K562 (cell line): ENCODE data around the gene PLEKHN1. TPM values are rescaled to one million over a fixed set of nuclear protein-coding genes. Genes with fewer than 3 reads are reported as not detected.

ENCODE experiments used
- ATAC-seq: fragments of 200-7000 bp; cut with Tn5 transposase; 3 replicates; pipeline ENCODE4 v1.9.1; 2020; ENCODE audit warnings: moderate library complexity
- BruUV-seq: library from RNA; stranded (reverse); fragments of 400-500 nt; replicated peaks from 2 replicates; lab custom pipeline; 2021; lab: Mats Ljungman, UMichigan
- CTCF ChIA-PET: fragments of 300-600 bp; formaldehyde crosslinking; extraction: SDS; loops from one replicate; lab custom pipeline; 2021; ENCODE audit warnings: low intra/inter-chr PET ratio; lab: Yijun Ruan, JAX
- POLR2A ChIA-PET: fragments of 300-600, 350-650 bp; sonication (Branson Sonifier 250); formaldehyde crosslinking; extraction: SDS; loops from one replicate; lab custom pipeline; 2021; ENCODE audit warnings: antibody characterized with exemption, inconsistent platforms; lab: Yijun Ruan, JAX
- DNase-seq, 4 experiments: peaks; one replicate each; pipeline versions ENCODE4 v3.0.0 to v3.0.0-alpha.2; 2011 to 2018; ENCODE audit warnings: low spot score in 3 of 4, mixed read lengths in 3 of 4; ENCODE audit errors: extremely low read depth in 1 of 4
- FAIRE-seq: peaks from 2 replicates; lab custom pipeline; 2011; peaks lifted over from hg19 to GRCh38; lab: Jason Lieb, UNC
- H2AFZ ChIP-seq: 2 replicates; pipeline ENCODE4 v1.6.0; 2011; ENCODE audit warnings: low read depth, low read length, control low read depth, inconsistent platforms
- H3K27ac ChIP-seq: fragments of 200-600 bp; 3 replicates; pipeline ENCODE4 v1.8.0; 2011; ENCODE audit warnings: low read depth, mild to moderate bottlenecking, control low read depth, inconsistent platforms, low read length, moderate library complexity, mixed read lengths; ENCODE audit errors: extremely low read depth
- H3K27me3 ChIP-seq, 2 experiments: fragments of 300-600 bp in 1 of 2; 2 replicates in 1 of 2; 3 replicates in 1 of 2; pipeline versions ENCODE4 v1.6.0 to v1.8.0; 2011; ENCODE audit warnings: inconsistent platforms in 2 of 2, low read length in 2 of 2, mild to moderate bottlenecking in 1 of 2, mixed read lengths in 1 of 2, moderate library complexity in 1 of 2; ENCODE audit not compliant: control insufficient read depth in 2 of 2, insufficient read depth in 2 of 2
- H3K36me3 ChIP-seq: fragments of 300-600 bp; 3 replicates; pipeline ENCODE4 v1.8.0; 2011; ENCODE audit warnings: mild to moderate bottlenecking, low read length, inconsistent platforms; ENCODE audit not compliant: control insufficient read depth, insufficient read depth
- H3K4me1 ChIP-seq, 2 experiments: fragments of 200-600 bp in 1 of 2; replicated peaks in 1 of 2; 2 replicates in 1 of 2; 3 replicates in 1 of 2; pipeline versions ENCODE4 v1.5.1 to v1.8.0; 2011; ENCODE audit warnings: inconsistent platforms in 2 of 2, low read length in 2 of 2, mild to moderate bottlenecking in 1 of 2, mixed read lengths in 1 of 2, moderate library complexity in 1 of 2; ENCODE audit not compliant: control insufficient read depth in 2 of 2, insufficient read depth in 2 of 2
- H3K4me2 ChIP-seq: 2 replicates; pipeline ENCODE4 v1.6.1; 2011; ENCODE audit warnings: low read length, control low read depth, inconsistent platforms, mixed read lengths; ENCODE audit not compliant: insufficient read depth
- H3K4me3 ChIP-seq: fragments of 200-600 bp; sonication (generic), shearing (Covaris generic); 2 replicates; pipeline ENCODE4 v1.5.1; 2016; ENCODE audit warnings: control low read depth, inconsistent platforms
- H3K79me2 ChIP-seq: fragments of 200-600 bp; 3 replicates; pipeline ENCODE4 v1.8.0; 2011; ENCODE audit warnings: low read length, inconsistent platforms; ENCODE audit not compliant: control insufficient read depth, insufficient read depth
- H3K9ac ChIP-seq, 2 experiments: 2 replicates each; pipeline versions ENCODE4 v1.6.0 to v1.6.1; 2011; ENCODE audit warnings: low read depth in 2 of 2, low read length in 2 of 2, control low read depth in 1 of 2, inconsistent platforms in 1 of 2, mild to moderate bottlenecking in 1 of 2, mixed read lengths in 1 of 2; ENCODE audit not compliant: insufficient read depth in 1 of 2
- H3K9me1 ChIP-seq: one replicate; pipeline ENCODE4 v1.6.0; 2011; ENCODE audit warnings: inconsistent platforms, mild to moderate bottlenecking, low read length, moderate library complexity; ENCODE audit not compliant: control insufficient read depth, insufficient read depth
- H3K9me3 ChIP-seq: replicated peaks from 2 replicates; pipeline ENCODE4 v1.5.1; 2011; ENCODE audit warnings: low read depth, low read length, inconsistent platforms; ENCODE audit not compliant: control insufficient read depth, insufficient read depth
- H4K20me1 ChIP-seq: replicated peaks from 2 replicates; pipeline ENCODE4 v1.6.1; 2011; ENCODE audit warnings: low read length, inconsistent platforms, mixed read lengths; ENCODE audit not compliant: control insufficient read depth, insufficient read depth
- BACH1 ChIP-seq: fragments of 200-800 bp; sonication (Bioruptor generic); IDR thresholded peaks from 2 replicates; pipeline ENCODE4 v1.6.1; 2016; ENCODE audit warnings: missing genetic modification characterization, missing compliant biosample characterization
- BDP1 ChIP-seq: IDR thresholded peaks from 3 replicates; pipeline ENCODE4 v1.6.1; 2011; ENCODE audit not compliant: insufficient read length, insufficient read depth
- SMAD2 ChIP-seq: fragments of 150-350 bp; IDR thresholded peaks from 2 replicates; pipeline ENCODE4 v1.6.1; 2014; ENCODE audit warnings: low read depth, mild to moderate bottlenecking, low read length
- U2AF2 ChIP-seq: fragments of 200-400 bp; formaldehyde crosslinking; optimal IDR thresholded peaks from 2 replicates; pipeline ENCODE3; 2017; ENCODE audit warnings: low read depth, mild to moderate bottlenecking, low read length
- ZBTB7A ChIP-seq: IDR thresholded peaks from 2 replicates; pipeline ENCODE4 v1.6.1; 2011; ENCODE audit warnings: low read depth, mild to moderate bottlenecking, low read length, moderate library complexity, borderline replicate concordance; ENCODE audit not compliant: control insufficient read depth
- ZC3H11A ChIP-seq: IDR thresholded peaks from 2 replicates; pipeline ENCODE4 v1.6.1; 2012; ENCODE audit warnings: low read depth, low read length, improper control_type of control experiment
- ZC3H4 ChIP-seq: sonication (generic); formaldehyde crosslinking; IDR thresholded peaks from 2 replicates; pipeline ENCODE4 v1.9.0; 2021; ENCODE audit warnings: missing genetic modification reagents, borderline replicate concordance
- ZNF766 ChIP-seq: fragments of 200-800 bp; sonication (Bioruptor generic); conservative IDR thresholded peaks from 2 replicates; pipeline ENCODE4 v1.6.1; 2016; ENCODE audit warnings: missing genetic modification characterization, missing compliant biosample characterization
- WGBS: fragments of 100-300 bp; shearing (Covaris generic); methylation state at CpG from one replicate; pipeline ENCODE4 v1.1.6; 2016; ENCODE audit warnings: low coverage, mixed read lengths; ENCODE audit not compliant: insufficient coverage; ENCODE audit errors: missing lambda C conversion rate; 5-methylcytosine and 5-hydroxymethylcytosine counted together
- in situ Hi-C: fragments of 300-500 bp; cut with MboI; formaldehyde crosslinking; loops from 4 replicates; pipeline ENCODE4 v1.15.0; 2018; ENCODE audit warnings: inconsistent platforms, mixed read lengths
- intact Hi-C: fragments of 100-400 bp; cut with micrococcal nuclease; formaldehyde crosslinking; loops from 2 replicates; pipeline ENCODE4 v1.14.2; 2022
- polyA plus RNA-seq, 8 experiments: library from polyadenylated mRNA; depleted of rRNA in 4 of 8; stranded (reverse) in 5 of 8; unstranded in 3 of 8; fragments of >200 nt; fragmentation: Nextera tagmentation in 2 of 8; fragmentation: Illumina TruSeq in 1 of 8; extraction: Ambion mirVana in 2 of 8; extraction: Trizol in 1 of 8; gene quantifications; 2 replicates each; pipeline versions ENCODE4 v1.2.1 to v1.2.3, GENCODE V29; 2011 to 2014; ENCODE audit warnings: inconsistent platforms in 1 of 8, missing spikeins in 1 of 8
- total RNA-seq, 7 experiments: library from RNA; depleted of rRNA in 6 of 7; stranded (reverse); fragments of >200 nt in 6 of 7; fragmentation: Illumina TruSeq in 2 of 7; extraction: Trizol in 2 of 7; gene quantifications; 2 replicates each; pipeline versions ENCODE4 v1.2.1 to v1.2.3, GENCODE V29; 2011 to 2021; ENCODE audit warnings: low replicate concordance in 1 of 7

PLEKHN1 gene
- total and polyA plus RNA-seq, 9 of the 15 experiments (the other 6 are each of a cell fraction or from before 2014, with no cell fraction given), result 0.07 to 1.5 (median 0.13) TPM; not detected in 2

DNA sequence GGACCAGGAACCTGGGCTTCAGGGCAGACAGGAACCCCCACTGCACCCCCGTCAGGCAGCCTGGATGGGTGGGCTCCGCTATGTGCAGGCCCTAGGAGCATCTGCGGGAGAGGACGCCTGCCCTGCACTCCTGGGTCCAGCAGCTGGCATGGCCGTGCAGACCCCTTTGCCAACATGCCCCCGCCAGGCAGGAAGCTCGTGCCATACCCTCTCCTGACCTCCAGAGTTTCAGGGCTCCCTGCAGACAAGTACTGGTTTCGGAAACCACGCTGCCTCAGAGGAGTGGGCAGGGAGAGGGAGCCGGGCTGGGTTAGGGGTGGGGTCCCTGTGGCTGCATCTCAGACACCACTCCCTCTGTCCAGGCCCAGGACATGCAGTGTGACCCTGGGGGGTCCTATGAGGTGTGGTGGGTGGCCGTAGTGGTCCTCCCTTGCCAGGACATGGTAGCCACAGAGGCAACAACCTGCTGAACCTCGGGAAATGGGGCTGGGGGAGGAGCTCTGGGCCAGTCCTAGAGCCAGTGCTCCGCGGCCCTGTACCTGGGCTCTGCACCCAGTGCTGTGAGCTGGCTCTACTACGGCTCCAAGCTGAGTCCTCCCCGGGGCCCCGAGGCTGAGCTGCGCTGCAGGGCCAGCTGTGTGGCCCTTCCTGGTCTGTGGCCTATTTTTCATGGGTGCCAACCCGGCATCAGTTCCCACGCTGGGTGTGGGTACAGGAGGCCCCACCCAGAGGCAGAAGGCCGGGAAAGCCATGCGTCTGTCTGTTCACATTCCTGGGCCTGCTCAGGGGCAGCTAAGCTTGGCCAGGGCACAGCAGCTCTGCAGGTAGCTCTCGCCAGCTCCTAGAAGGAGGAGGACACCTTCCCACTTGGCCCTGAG lies 1.4 kb downstream of the PLEKHN1 start:
- H3K4me2 ChIP-seq, result peak overlapping the region; percentile 94; the same call in 1 of the 2 replicates
- DNase-seq (no peak), ATAC-seq (no peak), FAIRE-seq (no peak)
- 75% methylated on average over 19 of the region's 23 CpGs for WGBS
- no peaks in the 10 kb centered on the region for H4K20me1 ChIP-seq
- POLR2A ChIA-PET, result interaction anchor here (0.6 to 1.8 kb wide), 9 partner anchors 8 to 38 kb away, joined by 3 to 10 read pairs (median 3); no protein-coding TSS in a partner anchor
- CTCF ChIA-PET, result no interaction called here
- H3K27ac ChIP-seq, result no peak overlapping the region
- H3K9me1 ChIP-seq, result no peaks in the 10 kb centered on the region
- in situ Hi-C loops, result no loop called here
- peak overlapping the region; percentile 98; the same call in 1 of the 2 replicates for H2AFZ ChIP-seq
- H3K36me3 ChIP-seq, result peaks cover 28% of the 10 kb centered on the region; the same call in 2 of the 3 replicates
- TF ChIP-seq U2AF2, result no peak
- TF ChIP-seq ZC3H4 (CRISPR knock-in tag), result no peak
- TF ChIP-seq ZNF766 (CRISPR knock-in tag), result no peak
- no peak for TF ChIP-seq ZBTB7A
- no peak for TF ChIP-seq BACH1 (tag)
- TF ChIP-seq SMAD2, result no peak
- no peak for TF ChIP-seq BDP1
- no peak for TF ChIP-seq ZC3H11A
- H3K4me1 ChIP-seq, result peaks cover 14 to 70% of the 10 kb centered on the region in 2 experiments; a peak in 4 of 5 replicates
- BruUV-seq, result no TSS peak
- no peaks in the 10 kb centered on the region for H3K79me2 ChIP-seq
- H3K4me3 ChIP-seq, result no peak overlapping the region; the same call in 1 of the 2 replicates
- H3K9ac ChIP-seq, result peak overlapping the region; percentile 29 to 64; a peak in 3 of 4 replicates
- peaks cover 0 to 10% of the 10 kb centered on the region in 2 experiments; a peak in 2 of 5 replicates for H3K27me3 ChIP-seq
- intact Hi-C loops, result no loop called here
- peaks cover 6% of the 10 kb centered on the region for H3K9me3 ChIP-seq
